ENCODE results near the gene MYL4.

Gene MYL4

GRCh38 chr17:47232465-47232864, 23.3 kb downstream of the MYL4 start:
- no peak for DNase-seq (ENCODE audit: insufficient read length, low spot score)
- no peak for TF ChIP-seq POLR2A (IDR thresholded peaks at IDR 0.05; ENCODE audit: low read depth, low read length)
- FAIRE-seq, result no peak

- FAIRE-seq (no peak), DNase-seq (ENCODE audit: insufficient read length, low spot score) (no peak)
- TF ChIP-seq POLR2A (IDR thresholded peaks at IDR 0.05; ENCODE audit: low read depth, low read length), result no peak
Measured at GRCh38 chr17:47235506-47235905, 26.4 kb downstream of the MYL4 start.

DNA sequence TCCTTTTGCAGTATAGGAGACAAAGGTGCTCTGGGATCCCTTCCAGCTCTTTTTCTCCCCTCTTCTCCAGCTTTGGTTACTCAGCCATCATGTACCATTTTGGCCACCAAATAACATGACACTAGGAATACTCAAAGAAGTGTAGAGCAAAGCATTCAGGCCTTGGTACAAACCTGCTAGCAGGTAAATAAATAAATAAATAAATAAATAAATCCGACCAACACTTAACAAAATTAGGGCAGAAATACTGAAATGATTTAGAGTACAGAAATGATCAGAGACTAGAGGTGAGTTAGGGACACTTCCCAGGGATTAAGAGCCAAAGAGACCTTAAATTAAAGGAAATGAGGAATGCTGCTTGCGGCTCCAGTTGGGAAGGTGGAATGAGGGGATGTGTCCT, 26.8 kb downstream of the MYL4 start:
- TF ChIP-seq POLR2A (IDR thresholded peaks at IDR 0.05; ENCODE audit: low read depth, low read length), result no peak
- DNase-seq (ENCODE audit: insufficient read length, low spot score), result no peak
- FAIRE-seq, result no peak

- TF ChIP-seq POLR2A (IDR thresholded peaks at IDR 0.05; ENCODE audit: low read depth, low read length), result no peak
- DNase-seq (ENCODE audit: insufficient read length, low spot score) (no peak), FAIRE-seq (no peak)
Measured at GRCh38 chr17:47237841-47238240, 28.7 kb downstream of the MYL4 start.

GRCh38 chr17:47238321-47239010, 29.3 kb downstream of the MYL4 start:
- TF ChIP-seq POLR2A (IDR thresholded peaks at IDR 0.05; ENCODE audit: low read depth, low read length), result no peak
- DNase-seq (ENCODE audit: insufficient read length, low spot score) (no peak), FAIRE-seq (no peak)

GRCh38 chr17:47239619-47239966, 30.4 kb downstream of the MYL4 start:
- FAIRE-seq, result no peak
- DNase-seq (ENCODE audit: insufficient read length, low spot score), result no peak
- no peak for TF ChIP-seq POLR2A (IDR thresholded peaks at IDR 0.05; ENCODE audit: low read depth, low read length)

- FAIRE-seq, result peak; percentile 97
- peak; percentile 97 for DNase-seq (ENCODE audit: insufficient read length, low spot score)
- TF ChIP-seq POLR2A (IDR thresholded peaks at IDR 0.05; ENCODE audit: low read depth, low read length), result no peak
Measured at GRCh38 chr17:47239967-47240651, 31.0 kb downstream of the MYL4 start.

DNA sequence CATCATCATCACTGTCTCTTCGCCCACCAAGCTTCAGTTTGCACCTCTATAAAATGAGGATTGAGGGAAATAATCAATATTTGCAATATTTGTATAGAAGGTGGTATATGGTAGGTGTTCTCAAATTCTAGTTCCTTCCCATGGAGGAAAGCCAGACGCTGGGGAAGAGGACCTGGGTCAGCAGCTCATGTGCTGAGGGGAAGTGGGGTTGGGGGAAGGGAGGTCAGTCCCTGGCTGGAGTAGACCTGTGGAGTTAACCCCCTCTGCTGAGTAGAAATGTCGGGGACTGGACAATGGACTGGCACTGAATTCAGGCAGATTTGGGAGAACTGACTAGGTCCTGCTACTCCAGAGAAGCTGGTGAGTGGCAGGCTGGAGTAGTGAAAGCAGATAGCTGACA, 31.7 kb downstream of the MYL4 start:
- no peak for FAIRE-seq
- no peak for TF ChIP-seq POLR2A (IDR thresholded peaks at IDR 0.05; ENCODE audit: low read depth, low read length)
- no peak for DNase-seq (ENCODE audit: insufficient read length, low spot score)

- TF ChIP-seq POLR2A (IDR thresholded peaks at IDR 0.05; ENCODE audit: low read depth, low read length), result no peak
- DNase-seq (ENCODE audit: insufficient read length, low spot score) (no peak), FAIRE-seq (no peak)
Measured at GRCh38 chr17:47242648-47243047, 33.5 kb downstream of the MYL4 start.

- TF ChIP-seq POLR2A (IDR thresholded peaks at IDR 0.05; ENCODE audit: low read depth, low read length), result no peak
- DNase-seq (ENCODE audit: insufficient read length, low spot score), result no peak
- FAIRE-seq, result no peak
Measured at GRCh38 chr17:47243737-47244598, 34.8 kb downstream of the MYL4 start.

GRCh38 chr17:47244697-47245096, 35.5 kb downstream of the MYL4 start:
- no peak for TF ChIP-seq POLR2A (IDR thresholded peaks at IDR 0.05; ENCODE audit: low read depth, low read length)

DNA sequence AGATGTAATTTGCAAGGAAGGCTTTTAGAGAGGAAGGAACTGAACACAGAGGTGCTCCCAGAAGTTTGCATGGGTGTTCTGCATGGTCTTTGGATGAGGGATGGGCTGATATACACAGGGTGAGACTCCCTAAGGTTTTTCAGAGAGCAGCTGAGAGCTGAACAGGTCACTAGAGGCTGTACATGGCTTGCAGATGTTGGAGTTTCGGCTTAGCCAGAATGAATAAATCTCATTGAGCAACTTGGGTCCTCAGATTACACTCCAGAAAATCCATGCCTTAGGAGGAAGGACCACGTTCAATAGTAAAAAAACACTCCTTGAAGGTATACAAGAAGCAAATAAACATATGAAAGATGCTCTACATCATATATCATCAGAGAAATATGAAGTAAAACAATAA, 37.0 kb downstream of the MYL4 start:
- TF ChIP-seq POLR2A (IDR thresholded peaks at IDR 0.05; ENCODE audit: low read depth, low read length), result no peak
- FAIRE-seq, result no peak
- no peak for DNase-seq (ENCODE audit: insufficient read length, low spot score)

More at GRCh38 chr17:47244697-47245096, 35.5 kb downstream of the MYL4 start:
- no peak for DNase-seq (ENCODE audit: insufficient read length, low spot score)
- no peak for FAIRE-seq

- no peak for DNase-seq (ENCODE audit: insufficient read length, low spot score)
- no peak for FAIRE-seq
- no peak for TF ChIP-seq POLR2A (IDR thresholded peaks at IDR 0.05; ENCODE audit: low read depth, low read length)
Measured at GRCh38 chr17:47250855-47251254, 41.7 kb downstream of the MYL4 start.

DNA sequence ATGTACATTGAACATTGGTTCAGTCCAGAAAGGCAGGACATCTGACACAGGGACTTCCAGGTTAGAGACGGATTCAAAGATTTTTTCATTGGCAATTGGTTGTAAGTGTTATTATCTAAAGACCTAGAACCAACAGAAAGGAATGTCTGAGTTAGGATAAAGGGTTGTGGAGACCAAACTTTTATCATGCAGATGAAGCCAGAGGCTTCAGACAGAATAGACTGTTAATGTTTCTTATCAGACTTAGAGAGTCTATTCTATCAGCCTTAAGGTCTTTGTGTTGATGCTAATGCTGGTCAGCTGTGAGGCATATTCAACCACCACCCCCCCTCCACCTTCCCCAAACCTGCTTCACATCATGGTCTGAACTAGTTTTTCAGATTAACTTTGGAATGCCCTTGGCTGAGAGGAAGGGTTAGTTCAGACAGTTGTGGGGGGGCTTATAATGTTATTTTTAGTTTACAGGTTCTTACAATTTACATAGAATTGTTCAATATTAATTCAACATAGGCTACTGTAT, 42.3 kb downstream of the MYL4 start:
- no peak for DNase-seq (ENCODE audit: insufficient read length, low spot score)
- no peak for FAIRE-seq
- TF ChIP-seq POLR2A (IDR thresholded peaks at IDR 0.05; ENCODE audit: low read depth, low read length), result no peak

All from H54 (cell line).